Bronchial epithelial cell (primary cell): ENCODE results near the gene DPP6. TPM values are rescaled to one million over a fixed set of nuclear protein-coding genes. Genes with fewer than 3 reads are reported as not detected.

Source experiments
- DNase-seq: peaks from one replicate; pipeline ENCODE4 v3.0.0-alpha.2; 2010; ENCODE audit warnings: low read depth
- FAIRE-seq: peaks from 2 replicates; lab custom pipeline; 2011; peaks lifted over from hg19 to GRCh38; lab: Jason Lieb, UNC
- H3K27me3 ChIP-seq: 2 replicates; pipeline ENCODE4 v1.5.1; 2011; ENCODE audit warnings: low read length; ENCODE audit not compliant: control insufficient read depth, insufficient read depth
- H3K36me3 ChIP-seq: 2 replicates; pipeline ENCODE4 v1.5.1; 2011; ENCODE audit warnings: low read length; ENCODE audit not compliant: control insufficient read depth, insufficient read depth
- H3K4me3 ChIP-seq: 2 replicates; pipeline ENCODE4 v1.5.1; 2011; ENCODE audit warnings: mild to moderate bottlenecking, low read depth, low read length, control low read depth
- total RNA-seq: library from RNA; depleted of rRNA; stranded (reverse); fragments of >200 nt; gene quantifications from 2 replicates; pipeline ENCODE4 v1.2.1, GENCODE V29; 2014
- TF ChIP-seq, protein P1 (sequence below): IDR thresholded peaks from 2 replicates; pipeline ENCODE4 v1.5.1; 2011; ENCODE audit warnings: mild to moderate bottlenecking, moderate library complexity, low read length, control low read depth, inconsistent platforms; ENCODE audit not compliant: insufficient read depth, severe bottlenecking

DPP6 gene
- total RNA-seq, 1 donor from 2014 or later: not detected

- H3K27me3 ChIP-seq: no peaks in the 10 kb centered on the region
- TF ChIP-seq, protein P1, sequence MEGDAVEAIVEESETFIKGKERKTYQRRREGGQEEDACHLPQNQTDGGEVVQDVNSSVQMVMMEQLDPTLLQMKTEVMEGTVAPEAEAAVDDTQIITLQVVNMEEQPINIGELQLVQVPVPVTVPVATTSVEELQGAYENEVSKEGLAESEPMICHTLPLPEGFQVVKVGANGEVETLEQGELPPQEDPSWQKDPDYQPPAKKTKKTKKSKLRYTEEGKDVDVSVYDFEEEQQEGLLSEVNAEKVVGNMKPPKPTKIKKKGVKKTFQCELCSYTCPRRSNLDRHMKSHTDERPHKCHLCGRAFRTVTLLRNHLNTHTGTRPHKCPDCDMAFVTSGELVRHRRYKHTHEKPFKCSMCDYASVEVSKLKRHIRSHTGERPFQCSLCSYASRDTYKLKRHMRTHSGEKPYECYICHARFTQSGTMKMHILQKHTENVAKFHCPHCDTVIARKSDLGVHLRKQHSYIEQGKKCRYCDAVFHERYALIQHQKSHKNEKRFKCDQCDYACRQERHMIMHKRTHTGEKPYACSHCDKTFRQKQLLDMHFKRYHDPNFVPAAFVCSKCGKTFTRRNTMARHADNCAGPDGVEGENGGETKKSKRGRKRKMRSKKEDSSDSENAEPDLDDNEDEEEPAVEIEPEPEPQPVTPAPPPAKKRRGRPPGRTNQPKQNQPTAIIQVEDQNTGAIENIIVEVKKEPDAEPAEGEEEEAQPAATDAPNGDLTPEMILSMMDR: no peak
- H3K4me3 ChIP-seq: no peak overlapping the region
- no peak for FAIRE-seq
- no peak for DNase-seq
- H3K36me3 ChIP-seq: no peaks in the 10 kb centered on the region
These were observed 596.8 kb downstream of the DPP6 start for GRCh38 chr7:154649015-154649414.

- no peak for FAIRE-seq
- TF ChIP-seq, protein P1: no peak
- DNase-seq: no peak
- Histone ChIP-seq H3K4me3 (no peak overlapping the region), H3K36me3 (no peaks in the 10 kb centered on the region), H3K27me3 (no peaks in the 10 kb centered on the region)
These were observed 597.2 kb downstream of the DPP6 start for GRCh38 chr7:154649434-154649833.

GRCh38 chr7:154650275-154650674 lies 598.1 kb downstream of the DPP6 start:
- TF ChIP-seq, protein P1: no peak
- Histone ChIP-seq H3K27me3 (no peaks in the 10 kb centered on the region), H3K36me3 (no peaks in the 10 kb centered on the region), H3K4me3 (no peak overlapping the region)
- no peak for FAIRE-seq
- no peak for DNase-seq

GRCh38 chr7:154651501-154651900 lies 599.3 kb downstream of the DPP6 start:
- FAIRE-seq: no peak
- DNase-seq: no peak
- no peak overlapping the region for H3K4me3 ChIP-seq
- H3K36me3 ChIP-seq: no peaks in the 10 kb centered on the region
- TF ChIP-seq, protein P1: no peak
- H3K27me3 ChIP-seq: no peaks in the 10 kb centered on the region

DNA sequence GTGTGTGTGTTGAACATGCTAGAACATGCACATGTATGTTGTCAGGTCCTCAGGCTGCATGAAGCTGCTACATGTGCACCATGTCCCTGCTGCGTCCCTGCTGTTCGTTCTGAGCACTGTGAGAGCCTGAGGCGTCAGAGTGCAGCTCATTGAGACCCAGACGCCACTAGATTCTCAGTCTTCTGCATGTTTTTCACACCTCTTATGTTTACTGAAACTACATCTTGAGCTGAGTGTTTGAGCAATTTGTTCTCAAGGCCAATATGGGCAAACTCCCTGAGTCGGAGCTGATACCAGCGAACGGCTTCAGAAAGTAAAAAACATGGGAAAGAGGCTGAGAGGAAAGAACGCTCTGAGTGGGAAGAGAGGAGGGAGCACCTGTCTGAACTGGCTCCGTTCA lies 600.4 kb downstream of the DPP6 start:
- TF ChIP-seq, protein P1: no peak
- FAIRE-seq (no peak), DNase-seq (no peak)
- Histone ChIP-seq H3K36me3 (no peaks in the 10 kb centered on the region), H3K4me3 (no peak overlapping the region), H3K27me3 (no peaks in the 10 kb centered on the region)

- no peak for FAIRE-seq
- Histone ChIP-seq H3K27me3 (no peaks in the 10 kb centered on the region), H3K36me3 (no peaks in the 10 kb centered on the region), H3K4me3 (no peak overlapping the region)
- TF ChIP-seq, protein P1: no peak
- no peak for DNase-seq
These were observed 601.1 kb downstream of the DPP6 start for GRCh38 chr7:154653281-154653680.
